T-helper 1 cell treated with Interleukin-12 subunit alpha and Interleukin-12 subunit beta and Interleukin-4 antibody, amounts not matched to agents 30 μg/mL and 1 μg/mL, for 36 hours (primary cell): Measurements from ENCODE around the gene KRTAP10-10.

Source experiments
- H3K27ac Mint-ChIP-seq: one replicate; pipeline ENCODE4 v1.8.0; 2021; ENCODE audit warnings: mild to moderate bottlenecking, mixed read lengths
- H3K27me3 Mint-ChIP-seq: one replicate; pipeline ENCODE4 v1.8.0; 2021; ENCODE audit warnings: low read depth, mixed read lengths
- H3K36me3 Mint-ChIP-seq: one replicate; pipeline ENCODE4 v1.8.0; 2021; ENCODE audit warnings: low read depth, mixed read lengths
- H3K4me1 Mint-ChIP-seq: one replicate; pipeline ENCODE4 v1.8.0; 2021; ENCODE audit warnings: low read depth, mixed read lengths
- H3K4me3 Mint-ChIP-seq: one replicate; pipeline ENCODE4 v1.8.0; 2021; ENCODE audit warnings: mild to moderate bottlenecking, moderate library complexity, mixed read lengths
- H3K9me3 Mint-ChIP-seq: one replicate; pipeline ENCODE4 v1.8.0; 2021; ENCODE audit warnings: mixed read lengths

Gene KRTAP10-10

GRCh38 chr21:44686000-44686781, 49.0 kb downstream of the KRTAP10-10 start:
- peaks cover 29% of the 10 kb centered on the region for H3K27me3 Mint-ChIP-seq
- no peaks in the 10 kb centered on the region for H3K36me3 Mint-ChIP-seq
- H3K4me3 Mint-ChIP-seq = peak overlapping the region; percentile 51
- peak overlapping the region; percentile 52 for H3K27ac Mint-ChIP-seq
- peaks cover 1% of the 10 kb centered on the region for H3K9me3 Mint-ChIP-seq
- H3K4me1 Mint-ChIP-seq = peaks cover 14% of the 10 kb centered on the region

- peaks cover 7% of the 10 kb centered on the region for H3K9me3 Mint-ChIP-seq
- H3K4me3 Mint-ChIP-seq = no peak overlapping the region
- peak overlapping the region; percentile 7 for H3K27ac Mint-ChIP-seq
- peaks cover 17% of the 10 kb centered on the region for H3K4me1 Mint-ChIP-seq
- H3K27me3 Mint-ChIP-seq = peaks cover 35% of the 10 kb centered on the region
- no peaks in the 10 kb centered on the region for H3K36me3 Mint-ChIP-seq
These were observed 49.8 kb downstream of the KRTAP10-10 start for GRCh38 chr21:44686843-44687561.

- H3K27me3 Mint-ChIP-seq = peaks cover 34% of the 10 kb centered on the region
- no peak overlapping the region for H3K4me3 Mint-ChIP-seq
- H3K4me1 Mint-ChIP-seq = peaks cover 17% of the 10 kb centered on the region
- peaks cover 1% of the 10 kb centered on the region for H3K36me3 Mint-ChIP-seq
- H3K9me3 Mint-ChIP-seq = peaks cover 14% of the 10 kb centered on the region
- H3K27ac Mint-ChIP-seq = no peak overlapping the region
These were observed 50.5 kb downstream of the KRTAP10-10 start for GRCh38 chr21:44687671-44688070.
